Measurements from ENCODE around the gene GRIK5.

GRIK5 gene, protein sequence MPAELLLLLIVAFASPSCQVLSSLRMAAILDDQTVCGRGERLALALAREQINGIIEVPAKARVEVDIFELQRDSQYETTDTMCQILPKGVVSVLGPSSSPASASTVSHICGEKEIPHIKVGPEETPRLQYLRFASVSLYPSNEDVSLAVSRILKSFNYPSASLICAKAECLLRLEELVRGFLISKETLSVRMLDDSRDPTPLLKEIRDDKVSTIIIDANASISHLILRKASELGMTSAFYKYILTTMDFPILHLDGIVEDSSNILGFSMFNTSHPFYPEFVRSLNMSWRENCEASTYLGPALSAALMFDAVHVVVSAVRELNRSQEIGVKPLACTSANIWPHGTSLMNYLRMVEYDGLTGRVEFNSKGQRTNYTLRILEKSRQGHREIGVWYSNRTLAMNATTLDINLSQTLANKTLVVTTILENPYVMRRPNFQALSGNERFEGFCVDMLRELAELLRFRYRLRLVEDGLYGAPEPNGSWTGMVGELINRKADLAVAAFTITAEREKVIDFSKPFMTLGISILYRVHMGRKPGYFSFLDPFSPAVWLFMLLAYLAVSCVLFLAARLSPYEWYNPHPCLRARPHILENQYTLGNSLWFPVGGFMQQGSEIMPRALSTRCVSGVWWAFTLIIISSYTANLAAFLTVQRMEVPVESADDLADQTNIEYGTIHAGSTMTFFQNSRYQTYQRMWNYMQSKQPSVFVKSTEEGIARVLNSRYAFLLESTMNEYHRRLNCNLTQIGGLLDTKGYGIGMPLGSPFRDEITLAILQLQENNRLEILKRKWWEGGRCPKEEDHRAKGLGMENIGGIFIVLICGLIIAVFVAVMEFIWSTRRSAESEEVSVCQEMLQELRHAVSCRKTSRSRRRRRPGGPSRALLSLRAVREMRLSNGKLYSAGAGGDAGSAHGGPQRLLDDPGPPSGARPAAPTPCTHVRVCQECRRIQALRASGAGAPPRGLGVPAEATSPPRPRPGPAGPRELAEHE

DNA sequence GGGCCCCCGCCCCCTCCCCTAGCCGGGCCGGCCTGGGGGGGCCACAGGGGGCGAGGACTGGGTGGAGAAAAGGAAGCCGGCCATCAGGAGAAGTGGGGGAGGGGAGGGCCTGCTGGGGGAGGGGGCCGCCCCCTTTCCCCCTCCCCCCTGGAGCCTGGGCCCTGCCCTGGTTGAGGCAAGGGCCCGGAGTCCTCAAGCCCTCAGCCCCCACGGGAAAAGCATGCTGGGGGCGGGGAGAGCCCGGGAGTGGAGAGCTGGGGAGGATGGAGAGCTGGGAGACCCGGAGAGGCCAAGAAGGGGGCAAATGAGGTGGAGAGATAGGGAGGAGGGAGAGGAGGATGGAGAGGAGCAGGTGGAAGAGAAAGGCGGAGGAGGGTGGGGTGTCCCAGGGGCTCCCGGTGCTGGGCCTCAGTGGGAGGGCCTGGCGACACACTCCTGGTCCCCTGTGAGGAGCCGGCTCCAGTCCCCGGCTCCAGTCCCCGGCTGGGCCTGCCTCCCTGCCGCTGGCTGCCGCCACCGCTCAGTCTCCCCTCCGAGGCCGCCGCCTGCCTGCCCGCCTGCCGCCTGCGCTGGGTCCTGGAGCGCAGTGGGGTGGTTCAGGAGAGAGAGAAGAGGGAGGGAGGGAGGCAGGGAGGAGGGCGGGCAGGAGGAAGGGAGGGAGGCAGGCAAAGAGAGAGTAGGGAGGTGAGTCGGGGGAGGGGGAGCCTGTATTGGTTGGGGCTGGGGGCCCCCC is at the start of gene GRIK5:
Gene GRIK5, minus strand, starts transcription at position 588 of the 733 bp plus-strand sequence. CDS start 4,436 bp downstream, outside the sequence.
- POLR2A ChIA-PET (ENCODE audit: low non-redundant PET) = interaction anchor here (0.6 kb wide), 1 partner anchor 200 kb away, joined by 3 read pairs; no protein-coding TSS in a partner anchor
- no peak for DNase-seq (ENCODE audit: low spot score)
- CTCF ChIA-PET = no interaction called here
- no peak within 1 kb of the TSS for H3K27ac ChIP-seq
- TF ChIP-seq, protein P1, sequence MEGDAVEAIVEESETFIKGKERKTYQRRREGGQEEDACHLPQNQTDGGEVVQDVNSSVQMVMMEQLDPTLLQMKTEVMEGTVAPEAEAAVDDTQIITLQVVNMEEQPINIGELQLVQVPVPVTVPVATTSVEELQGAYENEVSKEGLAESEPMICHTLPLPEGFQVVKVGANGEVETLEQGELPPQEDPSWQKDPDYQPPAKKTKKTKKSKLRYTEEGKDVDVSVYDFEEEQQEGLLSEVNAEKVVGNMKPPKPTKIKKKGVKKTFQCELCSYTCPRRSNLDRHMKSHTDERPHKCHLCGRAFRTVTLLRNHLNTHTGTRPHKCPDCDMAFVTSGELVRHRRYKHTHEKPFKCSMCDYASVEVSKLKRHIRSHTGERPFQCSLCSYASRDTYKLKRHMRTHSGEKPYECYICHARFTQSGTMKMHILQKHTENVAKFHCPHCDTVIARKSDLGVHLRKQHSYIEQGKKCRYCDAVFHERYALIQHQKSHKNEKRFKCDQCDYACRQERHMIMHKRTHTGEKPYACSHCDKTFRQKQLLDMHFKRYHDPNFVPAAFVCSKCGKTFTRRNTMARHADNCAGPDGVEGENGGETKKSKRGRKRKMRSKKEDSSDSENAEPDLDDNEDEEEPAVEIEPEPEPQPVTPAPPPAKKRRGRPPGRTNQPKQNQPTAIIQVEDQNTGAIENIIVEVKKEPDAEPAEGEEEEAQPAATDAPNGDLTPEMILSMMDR (conservative IDR thresholded peaks at IDR 0.05; ENCODE audit: low read depth) = no peak

DNA sequence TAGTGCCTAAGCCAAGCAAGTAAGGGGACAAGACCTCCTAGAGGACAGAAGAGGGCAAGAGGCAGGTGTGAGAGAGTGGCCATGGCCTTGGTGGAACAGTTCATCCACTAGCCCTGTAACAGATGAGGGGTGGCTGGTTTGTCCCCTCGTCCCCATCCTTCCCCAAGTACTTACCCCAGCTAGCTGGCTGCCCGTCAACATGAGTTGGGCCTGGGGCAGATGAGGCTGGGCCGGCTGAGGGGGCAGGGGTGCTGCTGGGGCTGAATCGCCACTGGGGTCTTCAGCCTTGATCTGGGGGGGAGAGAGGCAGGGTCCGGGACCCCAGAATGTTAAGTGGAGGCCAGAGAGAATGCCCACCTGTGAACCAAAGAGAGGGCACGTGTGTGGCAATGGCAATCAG is 47.1 kb upstream of the GRIK5 start:
- POLR2A ChIA-PET (ENCODE audit: low non-redundant PET) = no interaction called here

DNA sequence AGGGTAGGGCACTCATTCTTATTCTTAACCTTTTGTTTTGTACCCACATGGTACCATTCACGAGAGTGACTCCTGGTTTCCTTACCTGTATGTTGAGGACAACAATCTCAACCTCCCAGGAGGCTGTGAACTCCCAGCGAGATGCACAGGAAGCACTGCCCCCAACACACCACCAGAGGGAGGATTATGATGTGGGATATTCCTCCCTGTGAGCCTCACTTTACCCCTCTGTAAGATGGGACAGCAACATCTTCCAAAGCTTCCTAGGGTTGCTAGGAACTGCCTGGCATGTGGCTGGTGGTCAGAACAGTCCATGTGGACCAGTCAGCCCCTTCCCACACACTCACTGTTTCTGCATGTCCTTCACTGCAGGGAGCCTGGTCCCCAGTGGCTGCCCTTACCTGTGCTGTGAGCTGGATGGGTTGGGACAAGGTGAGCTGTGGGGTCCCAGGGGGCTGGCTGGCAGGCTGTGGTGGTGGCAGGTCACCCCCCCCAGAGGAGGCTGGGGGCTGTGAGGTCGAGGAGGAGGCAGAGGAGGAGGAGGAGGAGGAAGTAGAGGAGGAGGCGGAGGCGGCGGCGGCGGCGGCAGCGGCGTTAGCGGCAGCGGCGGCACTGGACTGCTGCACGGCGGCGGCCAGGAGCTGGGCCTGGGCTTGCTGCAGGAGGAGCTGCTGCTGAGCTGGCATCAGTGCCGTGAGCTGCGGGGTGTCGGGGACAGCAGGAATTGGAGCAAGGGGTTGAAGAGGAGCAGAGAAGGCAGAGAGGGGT is 46.5 kb upstream of the GRIK5 start:
- no peak for DNase-seq (ENCODE audit: low spot score)
- peak overlapping the region; percentile 9; the same call in 1 of the 2 replicates for H3K27ac ChIP-seq
- ChIA-PET POLR2A (ENCODE audit: low non-redundant PET) (no interaction called here), CTCF (interaction anchor here (0.7 kb wide), 1 partner anchor 19 kb away, joined by 4 read pairs; no protein-coding TSS in a partner anchor)
- TF ChIP-seq, protein P1 (conservative IDR thresholded peaks at IDR 0.05; ENCODE audit: low read depth) = no peak

More for the DNA sequence above, 47.1 kb upstream of the GRIK5 start:
- DNase-seq (ENCODE audit: low spot score) = no peak
- CTCF ChIA-PET = interaction anchor here (0.7 kb wide), 1 partner anchor 20 kb away, joined by 4 read pairs; no protein-coding TSS in a partner anchor
- TF ChIP-seq, protein P1 (conservative IDR thresholded peaks at IDR 0.05; ENCODE audit: low read depth) = no peak
- H3K27ac ChIP-seq = peak overlapping the region; percentile 9; the same call in 1 of the 2 replicates

DNA sequence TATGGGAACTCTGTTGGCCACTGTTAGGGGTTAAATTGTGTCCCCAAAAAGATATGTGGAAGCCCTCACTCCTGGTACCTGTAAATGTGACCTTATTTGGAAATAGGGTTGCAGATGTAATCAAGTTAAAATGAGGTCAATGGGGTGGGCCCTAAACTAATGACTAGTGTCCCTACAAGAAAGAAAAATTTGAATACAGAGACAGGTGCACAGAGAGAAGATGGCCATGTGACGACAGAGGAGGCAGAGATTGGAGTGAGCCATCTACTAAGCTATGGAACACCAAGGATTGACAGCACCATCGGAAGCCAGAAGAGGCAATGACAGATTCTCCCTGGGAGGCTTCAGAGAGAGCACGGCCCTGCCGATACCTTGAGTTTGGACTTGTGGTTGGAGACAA is 45.7 kb upstream of the GRIK5 start:
- ChIA-PET POLR2A (ENCODE audit: low non-redundant PET) (interaction anchor here (0.6 kb wide), 1 partner anchor 101 kb away, joined by 4 read pairs; no protein-coding TSS in a partner anchor), CTCF (no interaction called here)
- DNase-seq (ENCODE audit: low spot score) = no peak
- TF ChIP-seq, protein P1 (conservative IDR thresholded peaks at IDR 0.05; ENCODE audit: low read depth) = no peak
- H3K27ac ChIP-seq = peak overlapping the region; percentile 93; the same call in 1 of the 2 replicates

DNA sequence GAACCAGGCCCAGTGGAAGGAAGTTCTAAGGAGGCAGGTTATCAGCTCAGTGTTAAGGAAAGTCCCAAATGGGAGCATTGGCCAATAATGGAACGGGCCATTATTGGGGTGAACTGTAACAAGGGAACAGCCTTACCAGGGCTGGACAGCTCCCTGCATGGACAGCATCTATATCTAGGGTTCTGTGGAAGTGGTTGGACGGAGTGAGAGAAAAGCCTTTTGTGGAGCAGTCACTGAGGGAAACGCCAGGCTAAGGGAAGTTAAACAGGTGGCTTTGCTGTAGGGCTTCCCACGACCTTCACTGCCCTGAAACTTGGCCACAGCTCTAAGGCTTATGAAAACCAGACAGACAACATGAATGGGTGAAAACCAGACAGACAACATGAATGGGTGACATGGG is 45.2 kb upstream of the GRIK5 start:
- CTCF ChIA-PET = no interaction called here
- TF ChIP-seq, protein P1 (conservative IDR thresholded peaks at IDR 0.05; ENCODE audit: low read depth) = no peak
- DNase-seq (ENCODE audit: low spot score) = no peak
- H3K27ac ChIP-seq = peak overlapping the region; percentile 93
- POLR2A ChIA-PET (ENCODE audit: low non-redundant PET) = interaction anchor here (0.6 kb wide), 2 partner anchors 12 to 101 kb away, joined by 4 to 10 read pairs; no protein-coding TSS in a partner anchor
